Measurements from ENCODE around the gene HBZ.
A peak's percentile ranks its signal among the peaks of the same experiment; 100 is the strongest.
"Not testable (repeated sequence)": the region's sequence is repeated elsewhere in the genome, so short reads cannot be mapped to it uniquely, and the experiment has no call there.

HBZ gene

DNA sequence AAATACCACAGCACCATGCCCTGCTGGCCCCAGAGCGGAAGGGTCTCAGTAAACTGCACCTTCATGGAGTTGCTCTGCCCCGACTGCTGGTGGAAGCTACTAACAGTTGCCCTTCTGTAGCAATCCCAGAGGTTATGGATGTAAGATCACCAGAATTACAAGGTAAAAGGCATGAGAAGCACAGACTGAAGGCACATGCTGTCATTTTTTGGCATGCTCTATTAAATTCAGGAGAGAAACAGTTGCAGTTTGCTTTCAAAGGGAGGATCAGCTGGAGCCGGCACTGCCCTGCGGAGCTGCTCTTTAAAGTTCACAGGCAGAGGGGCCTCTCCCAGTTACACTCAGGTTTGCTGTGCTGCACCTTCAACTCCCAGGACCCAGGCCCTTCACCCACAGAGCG, 33.1 kb upstream of the HBZ start:
- Histone ChIP-seq H3K36me3 (ENCODE audit: insufficient read depth, low read length) (peaks cover 21% of the 10 kb centered on the region), H3K27me3 (ENCODE audit: control insufficient read depth in 1 of 2, insufficient read depth in 2 of 2, low read length in 2 of 2) (no peaks in the 10 kb centered on the region), H3K4me1 (ENCODE audit: insufficient read depth, low read length) (peaks cover 16% of the 10 kb centered on the region), H3K4me3 (ENCODE audit: low read depth in 1 of 2, low read length in 2 of 2) (no peak overlapping the region), H3K27ac (ENCODE audit: low read depth, low read length) (no peak overlapping the region), H3K9ac (ENCODE audit: low read length) (no peak overlapping the region), H3K9me3 (ENCODE audit: low read length) (no peaks in the 10 kb centered on the region)

DNA sequence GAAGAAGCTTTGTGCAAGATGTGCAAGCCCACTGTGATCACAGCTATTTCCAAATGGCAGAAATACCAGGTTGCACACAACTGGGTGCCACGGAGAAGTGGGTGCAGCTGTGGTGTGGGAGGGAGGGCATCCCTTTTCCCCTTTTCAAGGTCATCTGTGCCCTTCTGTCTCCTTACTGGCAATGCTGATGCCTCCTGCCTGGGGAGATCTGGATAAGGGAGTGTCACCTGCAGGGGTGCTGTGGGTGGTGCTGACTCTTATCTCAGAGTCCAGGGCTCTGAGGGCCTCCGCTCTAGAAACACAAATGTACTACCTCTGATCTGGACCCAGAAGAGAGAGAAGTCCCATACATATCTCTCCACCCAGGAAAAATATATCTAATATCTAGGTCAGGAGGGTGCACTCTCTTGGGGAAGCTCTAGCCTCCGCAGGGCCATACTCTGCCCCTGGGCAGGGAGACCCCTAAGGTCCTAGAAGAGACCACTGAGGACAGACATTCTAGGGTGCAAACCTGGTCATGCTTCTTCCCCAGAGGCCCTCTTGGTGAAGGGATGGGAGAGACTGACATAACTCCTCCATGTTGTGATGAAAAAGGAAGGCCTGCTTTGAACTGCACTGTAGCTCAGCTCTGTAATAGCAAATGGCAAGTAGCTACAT, 32.5 kb upstream of the HBZ start:
- Histone ChIP-seq H3K27me3 (ENCODE audit: control insufficient read depth in 1 of 2, insufficient read depth in 2 of 2, low read length in 2 of 2) (no peaks in the 10 kb centered on the region), H3K9me3 (ENCODE audit: low read length) (no peaks in the 10 kb centered on the region), H3K9ac (ENCODE audit: low read length) (no peak overlapping the region), H3K4me3 (ENCODE audit: low read depth in 1 of 2, low read length in 2 of 2) (no peak overlapping the region), H3K36me3 (ENCODE audit: insufficient read depth, low read length) (peaks cover 20% of the 10 kb centered on the region), H3K27ac (ENCODE audit: low read depth, low read length) (no peak overlapping the region), H3K4me1 (ENCODE audit: insufficient read depth, low read length) (peaks cover 16% of the 10 kb centered on the region)

DNA sequence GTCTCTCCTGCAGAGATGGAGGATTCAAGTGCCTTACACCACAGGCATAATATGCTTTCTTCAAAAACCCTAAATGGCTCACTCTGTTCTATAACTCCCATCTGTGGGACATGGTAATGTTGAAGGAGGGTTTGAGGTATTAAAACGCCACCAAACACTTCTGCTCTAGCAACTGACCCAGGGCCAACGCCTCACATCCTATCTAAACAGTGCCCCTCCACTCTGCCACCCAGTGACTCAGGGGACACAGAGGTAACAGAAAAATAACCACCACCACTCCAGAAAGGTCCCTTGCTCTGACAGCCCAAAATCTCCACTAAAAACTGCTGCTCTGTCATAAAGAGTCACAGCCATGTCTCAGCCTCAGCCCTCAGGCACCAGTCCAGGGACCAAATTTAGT, 31.7 kb upstream of the HBZ start:
- Histone ChIP-seq H3K9ac (ENCODE audit: low read length) (no peak overlapping the region), H3K4me3 (ENCODE audit: low read depth in 1 of 2, low read length in 2 of 2) (no peak overlapping the region), H3K4me1 (ENCODE audit: insufficient read depth, low read length) (peaks cover 16% of the 10 kb centered on the region), H3K27me3 (ENCODE audit: control insufficient read depth in 1 of 2, insufficient read depth in 2 of 2, low read length in 2 of 2) (no peaks in the 10 kb centered on the region), H3K36me3 (ENCODE audit: insufficient read depth, low read length) (peaks cover 20% of the 10 kb centered on the region), H3K9me3 (ENCODE audit: low read length) (no peaks in the 10 kb centered on the region), H3K27ac (ENCODE audit: low read depth, low read length) (no peak overlapping the region)

DNA sequence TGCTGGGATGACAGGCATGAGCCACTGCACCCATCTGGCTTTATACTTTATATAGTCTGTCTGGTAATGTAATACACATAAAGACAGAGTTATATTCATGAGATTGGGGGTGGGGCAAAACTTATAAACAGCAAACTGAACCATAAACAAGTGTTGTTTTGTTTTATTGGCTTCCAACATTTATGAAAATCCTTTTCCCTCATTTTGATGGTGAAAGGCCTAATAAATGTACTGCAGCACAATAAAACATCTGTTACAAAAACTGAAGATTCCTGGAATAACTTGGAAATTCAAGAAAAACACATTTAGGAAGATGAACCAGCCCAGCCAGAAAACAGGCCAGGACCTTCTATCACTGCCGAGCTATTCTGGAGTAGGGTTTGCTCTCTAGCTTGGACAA, 30.1 kb upstream of the HBZ start:
- H3K27ac ChIP-seq (ENCODE audit: low read depth, low read length) = no peak overlapping the region
- H3K27me3 ChIP-seq (ENCODE audit: control insufficient read depth in 1 of 2, insufficient read depth in 2 of 2, low read length in 2 of 2) = no peaks in the 10 kb centered on the region
- H3K9me3 ChIP-seq (ENCODE audit: low read length) = no peaks in the 10 kb centered on the region
- H3K4me1 ChIP-seq (ENCODE audit: insufficient read depth, low read length) = peaks cover 9% of the 10 kb centered on the region
- H3K4me3 ChIP-seq (ENCODE audit: low read depth in 1 of 2, low read length in 2 of 2) = no peak overlapping the region
- peaks cover 14% of the 10 kb centered on the region for H3K36me3 ChIP-seq (ENCODE audit: insufficient read depth, low read length)
- H3K9ac ChIP-seq (ENCODE audit: low read length) = no peak overlapping the region

GRCh38 chr16:123558-124350, 28.7 kb upstream of the HBZ start:
- H3K27ac ChIP-seq (ENCODE audit: low read depth, low read length); H3K4me3 ChIP-seq (ENCODE audit: low read depth in 1 of 2, low read length in 2 of 2); H3K9me3 ChIP-seq (ENCODE audit: low read length); H3K27me3 ChIP-seq (ENCODE audit: control insufficient read depth in 1 of 2, insufficient read depth in 2 of 2, low read length in 2 of 2); H3K4me1 ChIP-seq (ENCODE audit: insufficient read depth, low read length); H3K9ac ChIP-seq (ENCODE audit: low read length): not testable (repeated sequence)
- H3K36me3 ChIP-seq (ENCODE audit: insufficient read depth, low read length) = peaks cover 14% of the 10 kb centered on the region

- no peaks in the 10 kb centered on the region for H3K9me3 ChIP-seq (ENCODE audit: low read length)
Observed at GRCh38 chr16:125011-125410, 27.4 kb upstream of the HBZ start.

GRCh38 chr16:129075-129474, 23.4 kb upstream of the HBZ start:
- H3K27me3 ChIP-seq (ENCODE audit: control insufficient read depth in 1 of 2, insufficient read depth in 2 of 2, low read length in 2 of 2) = no peaks in the 10 kb centered on the region

More at GRCh38 chr16:125011-125410, 27.4 kb upstream of the HBZ start:
- Histone ChIP-seq H3K4me1 (ENCODE audit: insufficient read depth, low read length) (no peaks in the 10 kb centered on the region), H3K27ac (ENCODE audit: low read depth, low read length) (no peak overlapping the region), H3K27me3 (ENCODE audit: control insufficient read depth in 1 of 2, insufficient read depth in 2 of 2, low read length in 2 of 2) (no peaks in the 10 kb centered on the region), H3K36me3 (ENCODE audit: insufficient read depth, low read length) (peaks cover 24% of the 10 kb centered on the region), H3K4me3 (ENCODE audit: low read depth in 1 of 2, low read length in 2 of 2) (no peak overlapping the region), H3K9ac (ENCODE audit: low read length) (no peak overlapping the region)

GRCh38 chr16:130533-131173, 21.8 kb upstream of the HBZ start:
- no peaks in the 10 kb centered on the region for H3K27me3 ChIP-seq (ENCODE audit: control insufficient read depth in 1 of 2, insufficient read depth in 2 of 2, low read length in 2 of 2)
- no peak overlapping the region for H3K4me3 ChIP-seq (ENCODE audit: low read depth in 1 of 2, low read length in 2 of 2)
- no peaks in the 10 kb centered on the region for H3K4me1 ChIP-seq (ENCODE audit: insufficient read depth, low read length)
- no peak overlapping the region for H3K9ac ChIP-seq (ENCODE audit: low read length)
- no peak overlapping the region for H3K27ac ChIP-seq (ENCODE audit: low read depth, low read length)
- no peaks in the 10 kb centered on the region for H3K9me3 ChIP-seq (ENCODE audit: low read length)
- peaks cover 11% of the 10 kb centered on the region for H3K36me3 ChIP-seq (ENCODE audit: insufficient read depth, low read length)

More at GRCh38 chr16:129075-129474, 23.4 kb upstream of the HBZ start:
- Histone ChIP-seq H3K4me3 (ENCODE audit: low read depth in 1 of 2, low read length in 2 of 2) (no peak overlapping the region), H3K27ac (ENCODE audit: low read depth, low read length) (no peak overlapping the region), H3K9ac (ENCODE audit: low read length) (no peak overlapping the region), H3K4me1 (ENCODE audit: insufficient read depth, low read length) (no peaks in the 10 kb centered on the region), H3K9me3 (ENCODE audit: low read length) (no peaks in the 10 kb centered on the region), H3K36me3 (ENCODE audit: insufficient read depth, low read length) (peaks cover 15% of the 10 kb centered on the region)

GRCh38 chr16:132120-132519, 20.3 kb upstream of the HBZ start:
- H3K9ac ChIP-seq (ENCODE audit: low read length) = no peak overlapping the region
- no peak overlapping the region for H3K27ac ChIP-seq (ENCODE audit: low read depth, low read length)
- peaks cover 4% of the 10 kb centered on the region for H3K4me1 ChIP-seq (ENCODE audit: insufficient read depth, low read length)
- no peak overlapping the region for H3K4me3 ChIP-seq (ENCODE audit: low read depth in 1 of 2, low read length in 2 of 2)
- H3K9me3 ChIP-seq (ENCODE audit: low read length) = no peaks in the 10 kb centered on the region
- H3K27me3 ChIP-seq (ENCODE audit: control insufficient read depth in 1 of 2, insufficient read depth in 2 of 2, low read length in 2 of 2) = no peaks in the 10 kb centered on the region
- peaks cover 11% of the 10 kb centered on the region for H3K36me3 ChIP-seq (ENCODE audit: insufficient read depth, low read length)

DNA sequence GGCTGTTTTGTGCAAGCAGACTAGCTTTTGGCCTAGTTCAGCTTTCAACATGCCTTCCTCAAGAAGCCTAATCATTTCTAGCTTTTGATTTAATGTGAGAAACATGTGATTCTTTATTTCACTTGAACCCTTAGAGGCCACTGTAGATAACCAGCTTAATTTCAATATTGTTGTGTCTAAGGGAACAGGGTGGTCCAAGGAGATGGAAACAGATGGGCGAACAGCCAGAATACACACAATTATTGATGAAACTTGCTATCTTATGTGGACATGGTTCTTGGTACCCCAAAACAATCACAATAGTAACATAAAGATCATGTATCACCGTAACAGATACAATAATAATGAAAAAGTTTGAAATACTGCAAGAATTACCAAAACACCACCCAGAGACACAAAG, 18.7 kb upstream of the HBZ start:
- H3K9ac ChIP-seq (ENCODE audit: low read length) = no peak overlapping the region
- peaks cover 11% of the 10 kb centered on the region for H3K36me3 ChIP-seq (ENCODE audit: insufficient read depth, low read length)
- H3K27me3 ChIP-seq (ENCODE audit: control insufficient read depth in 1 of 2, insufficient read depth in 2 of 2, low read length in 2 of 2) = no peaks in the 10 kb centered on the region
- H3K27ac ChIP-seq (ENCODE audit: low read depth, low read length) = no peak overlapping the region
- no peaks in the 10 kb centered on the region for H3K9me3 ChIP-seq (ENCODE audit: low read length)
- peaks cover 4% of the 10 kb centered on the region for H3K4me1 ChIP-seq (ENCODE audit: insufficient read depth, low read length)
- no peak overlapping the region for H3K4me3 ChIP-seq (ENCODE audit: low read depth in 1 of 2, low read length in 2 of 2)

DNA sequence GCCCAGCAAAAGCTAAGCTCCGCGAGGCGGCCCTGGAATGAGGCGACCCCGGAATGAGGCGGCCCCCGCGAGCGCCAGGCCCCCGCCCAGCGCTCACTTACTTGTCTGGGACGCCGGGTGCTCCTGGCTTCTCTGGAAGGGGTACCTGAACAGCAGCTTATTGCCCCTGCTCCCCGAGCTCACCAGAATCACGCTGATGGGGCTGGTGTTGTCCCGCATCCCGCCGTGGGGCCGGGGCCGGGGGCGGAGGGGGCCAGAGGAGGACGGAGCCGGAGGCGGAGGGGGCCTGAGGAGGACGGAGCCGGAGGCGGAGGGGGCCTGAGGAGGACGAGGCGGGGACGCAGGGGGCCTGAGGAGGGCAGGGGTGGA, 14.4 kb upstream of the HBZ start:
- H3K9me3 ChIP-seq (ENCODE audit: low read length) = no peaks in the 10 kb centered on the region
- H3K9ac ChIP-seq (ENCODE audit: low read length) = peak overlapping the region; percentile 44
- peak overlapping the region; percentile 73 for H3K27ac ChIP-seq (ENCODE audit: low read depth, low read length)
- H3K36me3 ChIP-seq (ENCODE audit: insufficient read depth, low read length) = no peaks in the 10 kb centered on the region
- no peaks in the 10 kb centered on the region for H3K27me3 ChIP-seq (ENCODE audit: control insufficient read depth in 1 of 2, insufficient read depth in 2 of 2, low read length in 2 of 2)
- peaks cover 4% of the 10 kb centered on the region for H3K4me1 ChIP-seq (ENCODE audit: insufficient read depth, low read length)
- H3K4me3 ChIP-seq (ENCODE audit: low read depth in 1 of 2, low read length in 2 of 2) = peak overlapping the region; percentile 45 to 68
